CD14-positive monocyte (primary cell): ENCODE data around the gene ARHGEF25. TPM values are rescaled to one million over a fixed set of nuclear protein-coding genes. Genes with fewer than 3 reads are reported as not detected.

Experiments used
- DNase-seq, 3 donors: peaks; one replicate each; pipeline ENCODE4 v3.0.0-alpha.2; 2011 to 2022
- H2AFZ ChIP-seq: 2 replicates; pipeline ENCODE4 v1.6.0; 2012; ENCODE audit warnings: mild to moderate bottlenecking, low read depth, low read length, inconsistent platforms; ENCODE audit not compliant: insufficient read depth, poor library complexity, severe bottlenecking
- H3K27ac ChIP-seq, 2 donors: 1 replicate in 1 of 2; 2 replicates in 1 of 2; pipeline ENCODE4 v1.5.1; 2012 to 2013; ENCODE audit warnings: low read length in 2 of 2, control low read depth in 1 of 2, inconsistent platforms in 1 of 2, low read depth in 1 of 2, mild to moderate bottlenecking in 1 of 2
- H3K27me3 ChIP-seq, 2 donors: one replicate each; pipeline versions ENCODE4 v1.6.0 to v1.6.1; 2011 to 2013; ENCODE audit warnings: low read length in 2 of 2; ENCODE audit not compliant: control insufficient read depth in 2 of 2, insufficient read depth in 2 of 2
- H3K36me3 ChIP-seq, 2 donors: replicated peaks in 1 of 2; 1 replicate in 1 of 2; 2 replicates in 1 of 2; pipeline versions ENCODE4 v1.5.1 to v1.6.1; 2012 to 2013; ENCODE audit warnings: low read length in 2 of 2, control low read depth in 1 of 2, inconsistent platforms in 1 of 2, mild to moderate bottlenecking in 1 of 2; ENCODE audit not compliant: insufficient read depth in 2 of 2, control insufficient read depth in 1 of 2
- H3K4me1 ChIP-seq, 2 donors: 1 replicate in 1 of 2; 2 replicates in 1 of 2; pipeline versions ENCODE4 v1.5.1 to v1.6.1; 2012 to 2013; ENCODE audit warnings: low read length in 2 of 2, control low read depth in 1 of 2, inconsistent platforms in 1 of 2, mild to moderate bottlenecking in 1 of 2, moderate library complexity in 1 of 2; ENCODE audit not compliant: insufficient read depth in 2 of 2, control insufficient read depth in 1 of 2
- H3K4me2 ChIP-seq: replicated peaks from 2 replicates; pipeline ENCODE3; 2012; ENCODE audit warnings: low read length, moderate library complexity, mild to moderate bottlenecking; ENCODE audit not compliant: poor library complexity, severe bottlenecking; ENCODE audit errors: extremely low read depth
- H3K4me3 ChIP-seq, 3 experiments: fragments of 200-600 bp in 1 of 3; sonication (generic) in 1 of 3; replicated peaks in 1 of 3; 1 replicate in 2 of 3; 2 replicates in 1 of 3; pipeline ENCODE4 v1.5.1; 2011 to 2013; ENCODE audit warnings: low read length in 3 of 3, mild to moderate bottlenecking in 3 of 3, control low read depth in 2 of 3, low read depth in 2 of 3, inconsistent platforms in 1 of 3, moderate library complexity in 1 of 3
- H3K79me2 ChIP-seq: 2 replicates; pipeline ENCODE4 v1.6.0; 2012; ENCODE audit warnings: mild to moderate bottlenecking, control low read depth, inconsistent platforms, low read length, moderate library complexity; ENCODE audit not compliant: insufficient read depth
- H3K9ac ChIP-seq: 2 replicates; pipeline ENCODE4 v1.6.0; 2017; ENCODE audit warnings: low read length, mild to moderate bottlenecking; ENCODE audit not compliant: insufficient read depth, poor library complexity, severe bottlenecking
- H3K9me3 ChIP-seq, 2 donors: replicated peaks in 1 of 2; 1 replicate in 1 of 2; 2 replicates in 1 of 2; pipeline versions ENCODE4 v1.5.1 to v1.6.1; 2012 to 2013; ENCODE audit warnings: low read length in 2 of 2, control low read depth in 1 of 2; ENCODE audit not compliant: control insufficient read depth in 1 of 2, insufficient read depth in 1 of 2
- H4K20me1 ChIP-seq: 2 replicates; pipeline ENCODE4 v1.6.0; 2012; ENCODE audit warnings: mild to moderate bottlenecking, low read length, control low read depth, moderate library complexity; ENCODE audit not compliant: insufficient read depth
- H3K27ac Mint-ChIP-seq, 7 donors: one replicate each; pipeline ENCODE4 v1.8.0; 2020; ENCODE audit warnings: mild to moderate bottlenecking in 7 of 7, mixed read lengths in 7 of 7, moderate library complexity in 6 of 7, inconsistent platforms in 2 of 7
- H3K27me3 Mint-ChIP-seq, 3 donors: one replicate each; pipeline ENCODE4 v1.8.0; 2021 to 2022; ENCODE audit warnings: low read depth in 3 of 3, mild to moderate bottlenecking in 3 of 3, mixed read lengths in 3 of 3, moderate library complexity in 3 of 3, inconsistent platforms in 1 of 3
- H3K36me3 Mint-ChIP-seq, 2 donors: one replicate each; pipeline ENCODE4 v1.8.0; 2020; ENCODE audit warnings: mixed read lengths in 2 of 2, inconsistent platforms in 1 of 2, mild to moderate bottlenecking in 1 of 2
- H3K4me1 Mint-ChIP-seq: one replicate; pipeline ENCODE4 v1.8.0; 2020; ENCODE audit warnings: mild to moderate bottlenecking, mixed read lengths
- H3K4me3 Mint-ChIP-seq, 2 donors: one replicate each; pipeline ENCODE4 v1.8.0; 2020; ENCODE audit warnings: mild to moderate bottlenecking in 2 of 2, mixed read lengths in 2 of 2, moderate library complexity in 1 of 2
- H3K9me3 Mint-ChIP-seq, 7 donors: one replicate each; pipeline ENCODE4 v1.8.0; 2020 to 2022; ENCODE audit warnings: mixed read lengths in 7 of 7, mild to moderate bottlenecking in 6 of 7, moderate library complexity in 6 of 7, inconsistent platforms in 2 of 7
- WGBS: methylation state at CpG from one replicate; pipeline ENCODE4 v1.1.5; 2013; ENCODE audit warnings: missing lambda C conversion rate; ENCODE audit not compliant: insufficient coverage; 5-methylcytosine and 5-hydroxymethylcytosine counted together
- intact Hi-C, 2 donors: fragments of 100-400 bp; cut with micrococcal nuclease; formaldehyde crosslinking; loops; one replicate each; pipeline versions ENCODE4 v1.15.0 to v1.15.1; 2023
- polyA plus RNA-seq, 3 donors: library from polyadenylated mRNA; depleted of rRNA in 1 of 3; unstranded in 2 of 3; stranded (reverse) in 1 of 3; fragments of 300-500 nt in 2 of 3; fragments of >200 nt in 1 of 3; fragmentation: Illumina TruSeq in 2 of 3; gene quantifications; 1 replicate in 2 of 3; 2 replicates in 1 of 3; pipeline ENCODE4 v1.2.3, GENCODE V29; 2012 to 2021
- TF ChIP-seq, protein P1 (sequence below): fragments of 200-600 bp; IDR thresholded peaks from one replicate; pipeline ENCODE4 v1.8.0; 2022; ENCODE audit warnings: antibody characterized with exemption, mild to moderate bottlenecking

Gene ARHGEF25
- polyA plus RNA-seq, 3 donors, result not detected

DNA sequence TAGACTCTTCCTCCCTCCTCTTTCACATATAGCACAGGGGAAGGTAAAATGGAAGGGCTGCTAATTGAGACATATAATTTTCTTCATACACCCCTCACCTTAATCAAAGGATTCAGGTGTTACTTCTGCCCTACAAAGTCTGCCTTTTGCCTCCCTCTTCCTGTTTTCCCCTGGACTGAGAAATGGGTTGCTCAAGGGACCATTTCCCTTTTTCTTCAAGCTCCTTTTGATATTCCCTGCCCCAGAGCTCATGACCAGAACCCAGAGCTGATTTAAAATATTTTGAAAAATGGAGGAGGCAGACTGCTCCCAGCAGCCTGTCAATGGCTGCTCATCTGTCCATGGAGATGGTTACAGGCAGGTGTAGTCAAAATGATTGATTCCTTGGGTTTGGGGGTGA lies 26.5 kb upstream of the ARHGEF25 start:
- Histone ChIP-seq H3K4me3 (no peak overlapping the region), H3K9me3 (no peaks in the 10 kb centered on the region), H3K27me3 (peaks cover 5 to 20% of the 10 kb centered on the region in 2 donors), H3K79me2 (no peaks in the 10 kb centered on the region), H3K27ac (no peak overlapping the region), H3K36me3 (no peaks in the 10 kb centered on the region), H4K20me1 (no peaks in the 10 kb centered on the region), H3K4me1 (peaks cover 15 to 17% of the 10 kb centered on the region in 2 donors), H3K9ac (no peak overlapping the region), H3K4me2 (no peak overlapping the region), H2AFZ (no peak overlapping the region)
- peaks cover 5 to 18% (median 7%) of the 10 kb centered on the region in 3 donors for H3K27me3 Mint-ChIP-seq
- peaks cover 22% of the 10 kb centered on the region for H3K4me1 Mint-ChIP-seq
- TF ChIP-seq, protein P1, sequence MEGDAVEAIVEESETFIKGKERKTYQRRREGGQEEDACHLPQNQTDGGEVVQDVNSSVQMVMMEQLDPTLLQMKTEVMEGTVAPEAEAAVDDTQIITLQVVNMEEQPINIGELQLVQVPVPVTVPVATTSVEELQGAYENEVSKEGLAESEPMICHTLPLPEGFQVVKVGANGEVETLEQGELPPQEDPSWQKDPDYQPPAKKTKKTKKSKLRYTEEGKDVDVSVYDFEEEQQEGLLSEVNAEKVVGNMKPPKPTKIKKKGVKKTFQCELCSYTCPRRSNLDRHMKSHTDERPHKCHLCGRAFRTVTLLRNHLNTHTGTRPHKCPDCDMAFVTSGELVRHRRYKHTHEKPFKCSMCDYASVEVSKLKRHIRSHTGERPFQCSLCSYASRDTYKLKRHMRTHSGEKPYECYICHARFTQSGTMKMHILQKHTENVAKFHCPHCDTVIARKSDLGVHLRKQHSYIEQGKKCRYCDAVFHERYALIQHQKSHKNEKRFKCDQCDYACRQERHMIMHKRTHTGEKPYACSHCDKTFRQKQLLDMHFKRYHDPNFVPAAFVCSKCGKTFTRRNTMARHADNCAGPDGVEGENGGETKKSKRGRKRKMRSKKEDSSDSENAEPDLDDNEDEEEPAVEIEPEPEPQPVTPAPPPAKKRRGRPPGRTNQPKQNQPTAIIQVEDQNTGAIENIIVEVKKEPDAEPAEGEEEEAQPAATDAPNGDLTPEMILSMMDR, result no peak
- H3K9me3 Mint-ChIP-seq, result no peaks in the 10 kb centered on the region
- H3K27ac Mint-ChIP-seq, result peak overlapping the region in 1 of 7 donors; percentile 30
- H3K36me3 Mint-ChIP-seq, result no peaks in the 10 kb centered on the region
- H3K4me3 Mint-ChIP-seq, result peak overlapping the region in 1 of 2 donors; percentile 6
- peak; percentile 45 to 66 (median 59) for DNase-seq
- intact Hi-C loops, result loop anchor here (1.0 to 10.0 kb wide), 3 partner anchors 37 to 110 kb away; partner anchors contain the start of gene OS9 (in 1 of the 2)

DNA sequence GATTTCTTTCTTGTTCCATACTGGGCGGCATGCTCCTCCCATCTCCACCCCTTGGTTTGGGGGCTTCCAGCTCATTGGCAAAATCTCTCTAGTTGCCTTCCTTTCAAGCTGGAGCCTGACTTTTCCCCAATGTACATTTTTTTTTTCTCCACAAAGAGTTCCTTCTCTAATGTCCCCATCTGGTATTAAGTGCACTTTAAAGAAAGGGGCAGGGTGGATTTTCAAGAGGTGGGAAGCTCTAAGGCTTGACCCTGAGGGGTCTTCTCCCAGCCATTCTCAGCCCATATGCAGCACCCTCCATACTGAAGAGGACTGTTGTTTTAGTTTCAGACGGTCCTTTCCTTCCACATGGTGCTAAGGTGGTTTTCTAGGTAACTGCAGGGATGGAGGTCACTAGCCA lies 26.1 kb upstream of the ARHGEF25 start:
- H4K20me1 ChIP-seq, result no peaks in the 10 kb centered on the region
- peaks cover 5 to 20% of the 10 kb centered on the region in 2 donors for H3K27me3 ChIP-seq
- no peak overlapping the region for H2AFZ ChIP-seq

More for the DNA sequence above, 26.1 kb upstream of the ARHGEF25 start:
- TF ChIP-seq, protein P1, result no peak
- H3K9ac ChIP-seq, result no peak overlapping the region
- H3K4me2 ChIP-seq, result no peak overlapping the region
- no peak for DNase-seq
- no peaks in the 10 kb centered on the region for H3K79me2 ChIP-seq
- Mint-ChIP-seq H3K27me3 (peaks cover 5 to 20% (median 7%) of the 10 kb centered on the region in 3 donors), H3K9me3 (no peaks in the 10 kb centered on the region), H3K27ac (no peak overlapping the region), H3K36me3 (no peaks in the 10 kb centered on the region), H3K4me1 (peaks cover 22% of the 10 kb centered on the region), H3K4me3 (peak overlapping the region in 1 of 2 donors; percentile 31)
- no peak overlapping the region for H3K27ac ChIP-seq
- intact Hi-C loops, result loop anchor here in 1 of 2 donors (10.0 kb wide), 1 partner anchor 110 kb away; the partner anchor contains the start of gene OS9
- no peak overlapping the region for H3K4me3 ChIP-seq
- no peaks in the 10 kb centered on the region for H3K9me3 ChIP-seq
- H3K4me1 ChIP-seq, result peaks cover 15 to 18% of the 10 kb centered on the region in 2 donors
- no CpG with 5 or more reads among the region's 2 CpGs for WGBS
- H3K36me3 ChIP-seq, result no peaks in the 10 kb centered on the region
